Epidermal melanocyte (primary cell): ENCODE measurements around the gene ZNF526.
A peak's percentile ranks its signal among the peaks of the same experiment; 100 is the strongest.
"Not testable (repeated sequence)": the region's sequence is repeated elsewhere in the genome, so short reads cannot be mapped to it uniquely, and the experiment has no call there.

Experiments
- DNase-seq: peaks from one replicate; pipeline ENCODE4 v3.0.0; 2011; ENCODE audit warnings: low spot score; ENCODE audit not compliant: insufficient read length

ZNF526 gene

GRCh38 chr19:42257842-42258241 is 37.7 kb downstream of the ZNF526 start:
- not testable (repeated sequence) for DNase-seq

GRCh38 chr19:42261763-42262162 is 41.7 kb downstream of the ZNF526 start:
- DNase-seq = peak; percentile 1

- not testable (repeated sequence) for DNase-seq
Observed at GRCh38 chr19:42266105-42266504, 46.0 kb downstream of the ZNF526 start.

GRCh38 chr19:42266928-42267603 is 47.0 kb downstream of the ZNF526 start:
- DNase-seq = not testable (repeated sequence)

GRCh38 chr19:42267644-42268141 is 47.6 kb downstream of the ZNF526 start:
- no peak for DNase-seq

- DNase-seq = peak; percentile 92
Observed at GRCh38 chr19:42268142-42268703, 48.1 kb downstream of the ZNF526 start.

GRCh38 chr19:42268704-42269477 is 48.8 kb downstream of the ZNF526 start, which contains the start of gene CIC:
Gene CIC (plus strand): TSS chr19:42269252. CDS start chr19:42271784, 2,532 bp downstream.
- DNase-seq = peak; percentile 99

GRCh38 chr19:42269478-42270345 is 49.6 kb downstream of the ZNF526 start:
- DNase-seq = no peak

GRCh38 chr19:42270346-42271044 is 50.4 kb downstream of the ZNF526 start:
- DNase-seq = no peak

GRCh38 chr19:42271045-42271419 is 50.9 kb downstream of the ZNF526 start:
- no peak for DNase-seq

- no peak for DNase-seq
Observed at GRCh38 chr19:42271861-42272534, 51.9 kb downstream of the ZNF526 start.

- DNase-seq = no peak
Observed at GRCh38 chr19:42272535-42272897, 52.4 kb downstream of the ZNF526 start.

- DNase-seq = no peak
Observed at GRCh38 chr19:42272989-42273406, 52.9 kb downstream of the ZNF526 start.

- no peak for DNase-seq
Observed at GRCh38 chr19:42273407-42274064, 53.4 kb downstream of the ZNF526 start.

GRCh38 chr19:42274065-42274682 is 54.1 kb downstream of the ZNF526 start:
- DNase-seq = no peak

- no peak for DNase-seq
Observed at GRCh38 chr19:42275103-42275502, 55.0 kb downstream of the ZNF526 start.

- no peak for DNase-seq
Observed at GRCh38 chr19:42275517-42275916, 55.4 kb downstream of the ZNF526 start.

GRCh38 chr19:42276284-42276683 is 56.2 kb downstream of the ZNF526 start:
- DNase-seq = no peak

GRCh38 chr19:42276821-42277220 is 56.7 kb downstream of the ZNF526 start:
- DNase-seq = no peak
